Measurements from ENCODE around the gene NOSTRIN. TPM values are rescaled to one million over a fixed set of nuclear protein-coding genes. Genes with fewer than 3 reads are reported as not detected.

NOSTRIN gene
- total RNA-seq, 1 experiment from 2014 or later: not detected

- no peak overlapping the region for H2AFZ ChIP-seq (ENCODE audit: low read length)
- no peak overlapping the region for H2BK5ac ChIP-seq (ENCODE audit: insufficient read length, low read length)
- no peaks in the 10 kb centered on the region for H4K20me1 ChIP-seq (ENCODE audit: control insufficient read depth, insufficient read depth, insufficient read length)
- no peaks in the 10 kb centered on the region for H3K79me2 ChIP-seq (ENCODE audit: insufficient read depth, low read length)
- H2BK15ac ChIP-seq (ENCODE audit: low read depth, low read length): no peak overlapping the region
- no peaks in the 10 kb centered on the region for H3K27me3 ChIP-seq (ENCODE audit: insufficient read depth, low read length)
- H3K9ac ChIP-seq (ENCODE audit: extremely low read depth, insufficient read length, low read length): no peak overlapping the region
- H2BK120ac ChIP-seq (ENCODE audit: low read depth, low read length, poor library complexity, severe bottlenecking): no peak overlapping the region
- no peak overlapping the region for H2BK20ac ChIP-seq (ENCODE audit: low read depth, low read length, poor library complexity, severe bottlenecking)
- no peak overlapping the region for H3K4me2 ChIP-seq (ENCODE audit: insufficient read depth, insufficient read length, low read length)
- Mint-ChIP-seq H3K36me3 (ENCODE audit: insufficient read depth in 1 of 3, low read depth in 3 of 3) (no peaks in the 10 kb centered on the region), H3K4me1 (peaks cover 11% of the 10 kb centered on the region in 2 experiments), H3K4me3 (no peak overlapping the region), H3K27me3 (ENCODE audit: low read depth) (no peaks in the 10 kb centered on the region), H3K9me3 (no peaks in the 10 kb centered on the region), H3K27ac (no peak overlapping the region)
- H2BK12ac ChIP-seq (ENCODE audit: insufficient read length, low read depth, low read length): no peak overlapping the region
- H3K79me1 ChIP-seq (ENCODE audit: insufficient read depth, low read depth, low read length, poor library complexity, severe bottlenecking): no peaks in the 10 kb centered on the region
- H3K23ac ChIP-seq (ENCODE audit: insufficient read length, low read depth, low read length): no peak overlapping the region
- no peak overlapping the region for H3T11ph ChIP-seq (ENCODE audit: low read length)
- H4K91ac ChIP-seq (ENCODE audit: insufficient read length, low read depth, low read length): no peak overlapping the region
- no peaks in the 10 kb centered on the region for H3K23me2 ChIP-seq (ENCODE audit: insufficient read length, low read depth, low read length, poor library complexity, severe bottlenecking)
- WGBS (ENCODE audit: extremely low coverage, insufficient read length, low lambda C conversion rate): no CpG with 5 or more reads among the region's 2 CpGs
- H4K8ac ChIP-seq (replicated peaks; ENCODE audit: insufficient read length, low read depth, low read length): no peak overlapping the region
- H3K56ac ChIP-seq (ENCODE audit: insufficient read length, low read depth, low read length): no peak overlapping the region
- H3K27ac ChIP-seq (ENCODE audit: insufficient read length, low read depth, low read length): no peak overlapping the region
- no peaks in the 10 kb centered on the region; the same call in 1 of the 2 replicates for H3K4me1 ChIP-seq (ENCODE audit: insufficient read depth, low read length)
- TF ChIP-seq CTCF (conservative IDR thresholded peaks at IDR 0.05): no peak
- H3K18ac ChIP-seq (ENCODE audit: insufficient read length, low read depth, low read length): no peak overlapping the region
- H3K4ac ChIP-seq (ENCODE audit: low read depth, low read length): no peak overlapping the region
- no peak overlapping the region for H4K5ac ChIP-seq (ENCODE audit: insufficient read length, low read depth, low read length)
- H3K9me3 ChIP-seq (ENCODE audit: control insufficient read depth, low read depth, low read length): no peaks in the 10 kb centered on the region
- no peak overlapping the region for H3K14ac ChIP-seq (ENCODE audit: insufficient read depth, low read length)
- DNase-seq: no peak
- no peak overlapping the region for H2AK5ac ChIP-seq (ENCODE audit: insufficient read length, low read length)
Measured at GRCh38 chr2:168841445-168841844, 39.0 kb downstream of the NOSTRIN start.

Measured in H9 (cell line).